PC-9 (cell line): ENCODE data around the gene CNIH3.

Source experiments
- EZH2 ChIP-seq: fragments of 200-600 bp; sonication (generic); IDR thresholded peaks from 2 replicates; pipeline ENCODE4 v1.8.0; 2017; ENCODE audit warnings: antibody characterized with exemption, low read depth
- TF ChIP-seq, protein P1 (sequence below): fragments of 200-600 bp; sonication (generic); conservative IDR thresholded peaks from 2 replicates; pipeline ENCODE4 v1.6.1; 2017; ENCODE audit warnings: mixed run types, antibody characterized with exemption, mild to moderate bottlenecking, moderate library complexity

DNA sequence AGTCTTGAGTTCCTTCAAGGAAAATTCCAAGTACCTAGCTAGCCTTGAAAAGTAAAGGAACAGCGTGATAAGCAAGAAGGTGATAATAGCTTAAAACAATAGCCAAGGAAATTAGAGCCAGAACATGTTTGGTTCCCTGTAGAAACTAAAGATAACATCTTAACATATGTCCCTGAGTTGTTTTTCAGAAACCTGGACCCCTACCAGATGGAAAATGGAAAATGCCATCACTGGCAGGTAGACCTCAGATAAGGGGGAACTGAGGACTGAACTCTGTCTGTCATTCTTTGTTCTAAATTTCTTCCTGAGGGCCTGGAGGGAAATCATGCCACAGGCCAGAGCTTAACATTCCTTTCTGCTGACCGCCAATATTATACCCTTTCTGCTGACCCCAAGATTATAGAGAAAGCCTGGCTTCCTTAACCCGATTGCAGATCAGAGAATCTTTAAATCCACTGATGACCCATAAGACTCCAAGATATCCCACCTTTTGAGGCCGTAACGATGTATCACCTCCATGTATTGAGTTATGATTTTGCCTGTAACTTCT is 23.4 kb downstream of the CNIH3 start:
- TF ChIP-seq, protein P1, sequence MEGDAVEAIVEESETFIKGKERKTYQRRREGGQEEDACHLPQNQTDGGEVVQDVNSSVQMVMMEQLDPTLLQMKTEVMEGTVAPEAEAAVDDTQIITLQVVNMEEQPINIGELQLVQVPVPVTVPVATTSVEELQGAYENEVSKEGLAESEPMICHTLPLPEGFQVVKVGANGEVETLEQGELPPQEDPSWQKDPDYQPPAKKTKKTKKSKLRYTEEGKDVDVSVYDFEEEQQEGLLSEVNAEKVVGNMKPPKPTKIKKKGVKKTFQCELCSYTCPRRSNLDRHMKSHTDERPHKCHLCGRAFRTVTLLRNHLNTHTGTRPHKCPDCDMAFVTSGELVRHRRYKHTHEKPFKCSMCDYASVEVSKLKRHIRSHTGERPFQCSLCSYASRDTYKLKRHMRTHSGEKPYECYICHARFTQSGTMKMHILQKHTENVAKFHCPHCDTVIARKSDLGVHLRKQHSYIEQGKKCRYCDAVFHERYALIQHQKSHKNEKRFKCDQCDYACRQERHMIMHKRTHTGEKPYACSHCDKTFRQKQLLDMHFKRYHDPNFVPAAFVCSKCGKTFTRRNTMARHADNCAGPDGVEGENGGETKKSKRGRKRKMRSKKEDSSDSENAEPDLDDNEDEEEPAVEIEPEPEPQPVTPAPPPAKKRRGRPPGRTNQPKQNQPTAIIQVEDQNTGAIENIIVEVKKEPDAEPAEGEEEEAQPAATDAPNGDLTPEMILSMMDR: no peak
- TF ChIP-seq EZH2: no peak
